NCI-H1930 (cell line): ENCODE results near the gene IL36G.

Experiments used
- DNase-seq, 2 experiments: peaks; one replicate each; lab custom pipeline; 2025; lab: John Stamatoyannopoulos, UW

The IL36G gene

DNA sequence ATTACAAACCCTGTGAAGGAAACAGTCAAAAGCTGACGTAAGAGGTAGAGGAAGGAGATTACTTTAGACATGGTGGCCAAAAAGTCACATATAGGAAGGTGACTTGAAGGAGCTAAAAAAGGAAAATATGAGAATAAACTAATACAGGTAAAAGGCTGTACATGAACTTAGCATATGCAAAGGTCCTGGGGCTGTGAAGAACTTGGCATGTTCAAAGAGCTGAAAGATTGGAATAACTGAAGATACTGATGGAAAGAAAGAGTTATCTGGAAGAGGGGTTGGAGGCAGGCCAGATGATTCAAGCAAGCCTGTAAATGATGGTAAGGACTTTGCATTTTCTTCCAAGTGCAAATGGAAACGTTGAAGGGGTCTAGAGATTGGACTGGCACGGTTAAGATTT, 40.7 kb downstream of the IL36G start:
- no peak for DNase-seq

DNA sequence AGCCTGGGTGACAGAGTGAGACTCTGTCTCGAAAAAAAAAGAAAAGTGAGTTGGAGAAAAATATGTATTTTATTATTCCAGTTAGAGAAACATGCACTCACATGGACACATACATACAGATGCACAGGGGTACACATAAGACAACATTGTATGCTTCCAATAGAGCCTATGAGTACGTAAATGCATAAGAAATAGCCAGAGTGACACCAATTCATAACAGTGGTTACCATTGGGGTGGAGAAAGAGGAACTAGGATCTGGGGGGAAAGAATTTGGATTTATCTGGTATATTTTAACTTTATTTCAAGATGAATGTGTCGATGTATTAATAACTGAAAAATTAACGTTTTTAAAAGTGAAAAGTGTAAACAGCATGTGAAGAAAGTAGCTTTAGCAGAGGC, 43.5 kb downstream of the IL36G start:
- no peak for DNase-seq

DNA sequence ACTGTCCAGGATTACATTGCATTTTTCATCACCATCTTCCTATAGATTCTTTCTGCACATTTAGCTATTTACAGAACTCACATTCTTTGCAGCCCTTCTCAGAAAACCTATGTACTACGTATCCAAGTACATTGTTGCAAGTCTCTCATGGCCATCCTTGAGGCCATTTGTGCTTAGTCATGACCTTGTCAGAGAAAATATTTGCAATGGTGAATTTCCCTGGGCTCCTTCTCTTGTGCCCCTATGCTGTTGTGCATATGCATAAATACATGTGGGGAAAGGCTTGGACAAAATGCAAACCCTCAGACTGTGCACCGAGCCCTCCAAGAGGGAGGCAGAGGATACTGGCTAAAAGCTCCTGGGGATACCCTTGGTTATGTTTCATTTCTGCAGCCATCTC, 47.0 kb downstream of the IL36G start:
- no peak for DNase-seq

DNA sequence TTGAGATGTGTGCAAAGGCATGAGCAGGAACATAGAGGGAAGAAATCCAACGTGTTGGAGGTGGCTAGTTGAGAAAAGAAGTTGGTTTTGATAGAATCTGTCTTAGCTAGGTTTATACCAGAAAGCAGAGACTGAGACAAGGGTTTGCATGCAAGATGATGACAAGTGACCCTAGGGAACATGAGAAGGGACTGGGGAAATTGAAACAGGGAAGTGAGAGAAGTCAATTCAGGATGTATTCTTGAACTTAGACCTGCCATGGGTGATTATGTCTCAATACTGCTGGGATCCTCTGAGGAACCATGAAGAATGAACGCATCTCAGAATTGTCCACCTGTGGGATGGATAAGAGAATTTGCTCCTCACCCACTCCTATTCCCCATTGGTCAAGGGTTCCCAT, 47.9 kb downstream of the IL36G start:
- DNase-seq: no peak

DNA sequence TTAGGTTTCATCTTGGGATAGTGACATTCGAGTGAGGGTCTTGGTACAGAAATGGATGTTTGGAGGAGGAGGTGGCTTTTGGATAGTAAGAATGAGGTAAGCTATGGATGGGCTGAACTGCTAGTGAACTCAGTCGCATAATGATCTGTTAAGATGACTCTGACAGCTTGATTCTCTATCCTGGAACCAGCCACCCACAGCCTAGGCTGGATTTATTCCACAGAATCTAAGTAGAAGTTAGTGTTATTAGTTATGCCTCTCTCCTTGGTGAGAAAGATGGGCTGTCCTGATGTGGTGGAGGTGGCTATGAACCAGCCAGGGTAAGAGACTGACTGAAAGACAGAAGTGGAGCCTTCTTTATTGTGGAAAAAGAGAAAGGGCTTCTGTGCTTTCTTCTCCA, 49.9 kb downstream of the IL36G start:
- DNase-seq: no peak

DNA sequence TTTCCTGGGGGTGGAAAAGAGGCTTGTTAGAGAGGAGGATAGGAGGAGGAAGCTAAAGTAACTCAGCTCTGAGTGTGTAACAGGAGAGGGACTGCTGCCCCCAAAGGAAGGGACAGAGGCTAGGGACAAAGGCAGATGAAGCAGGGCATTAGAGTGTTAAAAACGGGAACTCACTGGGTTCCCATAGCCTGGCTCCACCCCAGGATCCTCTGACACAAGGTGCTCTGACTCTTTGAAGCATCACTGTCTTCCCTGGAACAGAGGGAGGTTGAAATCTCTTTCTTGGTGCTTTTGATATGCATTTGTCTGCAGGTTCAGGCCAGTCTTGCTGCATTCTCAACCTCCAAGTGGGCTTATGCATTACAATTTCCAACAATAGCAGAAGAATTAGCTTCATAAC, 50.3 kb downstream of the IL36G start:
- no peak for DNase-seq

DNA sequence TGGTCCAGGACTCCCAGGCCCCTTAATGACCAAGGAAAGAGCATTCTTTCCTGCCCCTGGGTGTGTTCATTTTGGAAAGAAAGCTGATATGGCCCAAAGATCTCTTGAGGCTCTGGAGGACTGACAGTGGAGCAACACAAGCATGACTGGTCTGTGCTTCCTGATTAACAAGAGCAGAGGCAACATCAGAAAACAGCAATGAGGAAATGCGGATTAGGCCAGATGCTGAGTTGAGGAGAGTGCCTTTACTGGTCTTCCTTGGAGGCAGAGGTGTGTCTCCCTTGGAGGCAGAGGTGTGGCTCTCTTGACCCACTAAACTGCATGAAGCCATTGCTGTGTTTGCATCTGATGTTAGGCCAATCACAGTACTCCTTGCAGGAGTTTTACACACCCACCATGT, 54.9 kb downstream of the IL36G start:
- DNase-seq: no peak

DNA sequence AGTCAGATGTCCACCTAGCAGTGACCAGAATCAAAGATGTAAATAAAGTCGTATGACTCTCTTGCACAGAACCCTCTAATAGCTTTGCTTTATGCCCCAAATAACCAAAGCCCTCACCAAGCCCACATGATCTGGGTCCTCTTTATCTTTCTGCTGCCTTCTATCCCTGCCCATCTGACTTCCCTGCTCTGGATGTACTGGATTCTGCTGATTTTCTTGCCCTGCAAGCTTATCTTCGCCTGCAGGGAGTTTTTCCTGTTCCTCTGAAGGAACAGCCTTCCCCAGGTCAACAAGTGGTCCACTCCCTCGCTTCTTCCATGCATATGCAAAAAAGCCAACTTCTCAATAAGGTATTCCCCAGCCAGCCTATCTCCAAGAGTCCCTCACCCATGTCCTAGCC, 56.2 kb downstream of the IL36G start:
- DNase-seq: no peak
